C4-2B (cell line): ENCODE results near the gene CD81.

Experiments used
- CTCF ChIP-seq: fragments of 450-650 bp; conservative IDR thresholded peaks from 2 replicates; pipeline ENCODE4 v1.5.1; 2017; ENCODE audit warnings: mild to moderate bottlenecking
- ZFX ChIP-seq: fragments of 450-650 bp; IDR thresholded peaks from 2 replicates; pipeline ENCODE4 v1.6.1; 2017

GRCh38 chr11:2400762-2401435 lies 23.8 kb downstream of the CD81 start:
- TF ChIP-seq CTCF (no peak), ZFX (peak; percentile 98; the same call in 1 of the 2 replicates)
